IPS DF 4.7 (cell line): ENCODE results near the gene VWA8.
"Not testable (repeated sequence)": the region's sequence is repeated elsewhere in the genome, so short reads cannot be mapped to it uniquely, and the experiment has no call there.

Experiments
- DNase-seq: peaks from one replicate; pipeline ENCODE4 v3.0.0-alpha.2; 2013; ENCODE audit warnings: low spot score; ENCODE audit errors: extremely low read depth

Gene VWA8

DNA sequence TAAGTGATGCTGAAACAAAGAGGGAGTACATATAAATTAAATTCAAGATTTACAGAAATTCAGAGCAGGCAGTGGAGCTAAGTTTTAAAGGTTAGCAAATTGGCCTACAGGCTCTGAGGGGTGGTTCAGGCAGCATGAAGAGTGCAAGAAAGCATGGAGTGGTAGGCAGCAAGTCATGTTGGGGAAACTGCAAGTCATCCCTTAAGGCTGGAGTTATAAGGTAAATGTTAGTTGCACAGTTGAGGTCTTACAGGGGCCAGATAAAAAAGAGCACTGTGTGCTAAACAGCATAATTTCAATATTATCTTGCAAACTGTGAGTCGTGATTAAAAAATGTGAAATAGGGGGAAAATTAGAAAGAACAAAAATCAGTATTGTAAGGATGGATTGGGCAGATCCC is 106.2 kb downstream of the VWA8 start:
- DNase-seq: no peak

DNA sequence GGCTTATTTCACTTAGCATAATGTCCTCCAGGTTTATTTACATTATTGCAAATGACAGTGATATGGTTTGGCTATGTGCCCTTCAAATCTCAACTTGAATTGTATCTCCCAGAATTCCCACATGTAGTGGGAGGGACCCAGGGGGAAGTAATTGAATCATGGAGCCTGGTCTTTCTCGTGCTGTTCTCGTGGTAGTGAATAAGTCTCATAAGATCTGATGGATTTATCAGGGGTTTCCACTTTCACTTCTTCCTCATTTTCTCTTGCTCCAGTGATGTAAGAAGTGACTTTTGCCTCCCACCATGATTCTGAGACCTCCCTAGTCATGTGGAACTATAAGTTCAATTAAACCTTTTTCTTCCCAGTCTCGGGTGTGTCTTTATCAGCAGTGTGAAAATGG is 109.6 kb downstream of the VWA8 start:
- DNase-seq: no peak

- DNase-seq: no peak
Measured at GRCh38 chr13:41848435-41849255, 112.3 kb downstream of the VWA8 start.

GRCh38 chr13:41847216-41847615 is 113.7 kb downstream of the VWA8 start:
- DNase-seq: no peak

GRCh38 chr13:41842036-41842620 is 118.8 kb downstream of the VWA8 start:
- no peak for DNase-seq

- DNase-seq: no peak
Measured at GRCh38 chr13:41837629-41838028, 123.3 kb downstream of the VWA8 start.

DNA sequence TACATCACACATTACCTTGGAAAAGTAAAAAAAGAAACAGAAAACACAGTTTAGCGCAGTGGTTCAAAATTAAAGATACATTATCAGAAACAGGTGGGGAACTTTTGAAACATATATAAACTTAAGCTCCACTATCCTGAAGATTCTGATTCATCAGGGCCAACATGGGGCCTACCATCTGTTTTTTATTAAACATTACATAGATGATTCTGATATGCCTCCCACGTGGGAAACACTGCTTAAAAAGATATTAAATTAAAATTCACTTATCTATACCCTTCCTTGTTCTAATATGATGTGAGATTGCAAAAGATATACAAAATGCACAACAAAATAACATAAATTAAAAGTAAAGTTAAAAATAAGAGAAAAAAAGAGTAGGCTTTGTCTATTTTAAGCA is 125.0 kb downstream of the VWA8 start:
- DNase-seq: no peak

- not testable (repeated sequence) for DNase-seq
Measured at GRCh38 chr13:41834697-41835096, 126.2 kb downstream of the VWA8 start.

- no peak for DNase-seq
Measured at GRCh38 chr13:41833831-41834230, 127.1 kb downstream of the VWA8 start.

GRCh38 chr13:41833201-41833600 is 127.7 kb downstream of the VWA8 start:
- no peak for DNase-seq

- DNase-seq: no peak
Measured at GRCh38 chr13:41827507-41828213, 133.2 kb downstream of the VWA8 start.

- no peak for DNase-seq
Measured at GRCh38 chr13:41825691-41826090, 135.2 kb downstream of the VWA8 start.

DNA sequence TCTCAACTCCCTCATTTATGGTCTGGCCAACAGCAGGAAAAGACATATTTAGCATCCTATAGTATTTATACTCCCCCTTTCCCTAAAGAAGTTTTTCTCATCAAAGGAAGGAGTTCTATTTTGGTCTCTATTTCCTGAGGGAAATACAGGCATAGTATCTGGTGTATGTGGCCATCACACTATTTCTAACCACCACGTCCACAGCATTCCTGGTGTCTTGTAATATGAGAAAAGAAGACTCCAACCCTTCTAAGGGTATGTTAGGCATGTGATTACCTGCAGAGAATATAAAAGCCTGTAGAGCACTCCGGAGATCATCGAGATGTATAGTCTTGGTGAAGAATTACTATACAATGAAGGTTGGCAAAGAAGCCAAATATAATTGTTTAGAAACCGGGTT is 137.4 kb downstream of the VWA8 start:
- no peak for DNase-seq

- DNase-seq: no peak
Measured at GRCh38 chr13:41822560-41822959, 138.3 kb downstream of the VWA8 start.

DNA sequence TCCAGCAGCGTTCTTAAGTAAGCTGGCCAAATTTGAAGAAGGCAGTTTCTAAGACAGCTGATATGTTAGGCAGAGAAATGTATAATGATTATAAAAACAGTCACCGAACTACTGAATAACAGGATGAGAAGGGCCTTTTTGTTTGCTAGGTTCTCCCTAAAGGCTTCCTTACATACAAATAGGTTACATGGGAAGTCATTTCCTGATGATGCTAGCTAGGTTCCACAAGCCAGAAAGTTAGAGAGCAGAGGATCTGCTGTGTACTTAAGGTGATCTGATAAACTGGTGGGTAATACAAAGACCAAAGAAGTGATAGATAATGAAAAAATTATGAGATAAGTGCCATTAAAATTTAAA is 139.7 kb downstream of the VWA8 start:
- no peak for DNase-seq

- DNase-seq: no peak
Measured at GRCh38 chr13:41820581-41821237, 140.2 kb downstream of the VWA8 start.

- no peak for DNase-seq
Measured at GRCh38 chr13:41816057-41816456, 144.9 kb downstream of the VWA8 start.

DNA sequence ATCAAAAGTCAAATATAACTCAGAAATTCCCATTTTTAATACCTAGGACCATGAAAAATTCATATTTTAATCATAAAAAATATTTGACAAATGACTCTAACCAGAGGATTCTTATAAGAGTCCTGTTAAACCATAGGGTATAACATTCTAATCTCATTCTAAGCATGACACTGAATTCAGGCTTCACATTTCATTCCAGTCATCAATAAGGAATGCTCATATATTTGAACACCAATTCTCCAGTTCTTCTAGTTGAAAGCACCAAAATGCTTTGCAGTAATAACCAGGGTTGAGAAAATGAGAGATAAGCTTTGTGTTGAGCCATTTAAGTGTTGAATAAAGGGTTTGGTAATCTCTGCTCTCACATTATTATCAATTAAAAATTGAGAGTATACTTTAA is 147.5 kb downstream of the VWA8 start:
- DNase-seq: no peak

DNA sequence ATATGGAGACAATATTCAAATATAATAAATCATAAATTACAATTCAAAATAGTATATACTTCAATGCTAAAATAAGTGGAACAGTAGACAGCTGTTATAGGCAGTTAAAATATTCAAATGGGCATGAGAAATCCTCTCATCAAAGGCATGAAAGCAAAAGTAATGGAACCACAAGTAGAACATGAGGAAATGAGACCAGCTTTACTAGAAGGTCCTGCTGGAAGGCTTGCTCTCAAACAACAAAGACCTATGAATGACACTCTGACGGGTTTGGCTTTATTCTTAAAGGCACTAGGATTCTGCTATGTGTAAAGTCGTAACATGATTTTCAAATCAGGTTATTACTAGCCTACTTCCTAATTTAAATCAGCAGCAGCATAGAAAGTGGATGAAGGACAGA is 148.1 kb downstream of the VWA8 start:
- no peak for DNase-seq

- DNase-seq: no peak
Measured at GRCh38 chr13:41812237-41812636, 148.7 kb downstream of the VWA8 start.

DNA sequence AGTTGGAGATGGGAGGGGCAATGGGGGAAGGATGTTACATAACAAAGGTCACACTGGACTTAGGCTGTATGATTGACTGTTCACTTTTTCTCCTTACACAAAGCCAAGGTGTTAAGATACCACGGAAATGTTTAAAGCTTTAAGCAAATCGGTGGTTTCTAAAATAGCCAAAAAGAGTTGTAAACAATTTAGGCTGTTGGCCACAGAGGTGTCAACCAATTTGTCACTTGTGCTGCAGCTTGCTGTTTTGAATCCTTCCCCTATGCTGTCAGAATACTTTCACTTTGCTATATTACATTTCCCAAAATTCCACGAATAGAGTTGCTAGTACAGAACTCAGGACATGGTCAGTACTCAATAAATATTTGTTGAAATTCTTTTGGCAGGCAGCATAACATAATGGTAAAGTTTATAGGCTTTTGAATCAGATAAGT is 149.3 kb downstream of the VWA8 start:
- DNase-seq: no peak

DNA sequence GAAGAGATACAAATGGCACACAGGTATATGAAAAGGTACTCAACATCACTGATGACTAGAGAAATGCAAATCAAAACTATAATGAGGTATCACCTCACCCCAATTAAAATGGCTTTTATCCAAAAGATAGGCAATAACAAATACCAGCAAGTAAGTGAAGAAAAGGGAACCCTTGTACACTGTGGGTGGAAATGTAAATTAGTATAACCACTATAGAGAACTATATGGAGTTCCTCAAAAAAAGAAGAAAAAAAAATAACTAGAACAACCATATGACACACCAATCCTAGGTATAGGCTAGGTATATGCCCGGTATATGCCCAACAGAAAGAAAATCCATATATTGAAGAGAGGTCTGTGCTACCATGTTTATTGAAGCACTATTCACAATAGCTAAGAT is 150.9 kb downstream of the VWA8 start:
- no peak for DNase-seq
